ENCODE data around the gene CRYGD. TPM values are rescaled to one million over a fixed set of nuclear protein-coding genes. Genes with fewer than 3 reads are reported as not detected.
"Not testable (repeated sequence)": the region's sequence is repeated elsewhere in the genome, so short reads cannot be mapped to it uniquely, and the experiment has no call there.

Gene CRYGD
- total RNA-seq, 4 donors from 2014 or later, result not detected

- Histone ChIP-seq H3K4me1 (no peaks in the 10 kb centered on the region), H3K9me3 (no peaks in the 10 kb centered on the region), H3K27ac (no peak overlapping the region), H3K36me3 (no peaks in the 10 kb centered on the region), H3K4me3 (no peak overlapping the region), H3K27me3 (peaks cover 0 to 3% of the 10 kb centered on the region in 2 donors)
- intact Hi-C loops (cut with DNase I; ENCODE audit: low total_unique reads), result no loop called here
- no peak for DNase-seq
- no peak for TF ChIP-seq CTCF (IDR thresholded peaks at IDR 0.05)
- no peak for TF ChIP-seq POLR2A (IDR thresholded peaks at IDR 0.05)
Measured at GRCh38 chr2:208118918-208119317, 5.4 kb downstream of the CRYGD start.

- H3K4me3 ChIP-seq; H3K4me1 ChIP-seq; H3K27me3 ChIP-seq; intact Hi-C loops (cut with DNase I; ENCODE audit: low total_unique reads); H3K27ac ChIP-seq; H3K36me3 ChIP-seq; DNase-seq; H3K9me3 ChIP-seq: not testable (repeated sequence)
Measured at GRCh38 chr2:208117390-208117789, 6.9 kb downstream of the CRYGD start.

- DNase-seq, result no peak
- Histone ChIP-seq H3K9me3 (no peaks in the 10 kb centered on the region), H3K4me1 (no peaks in the 10 kb centered on the region), H3K36me3 (no peaks in the 10 kb centered on the region), H3K27ac (no peak overlapping the region), H3K27me3 (no peaks in the 10 kb centered on the region), H3K4me3 (no peak overlapping the region)
- intact Hi-C loops (cut with DNase I; ENCODE audit: low total_unique reads), result no loop called here
- TF ChIP-seq POLR2A (IDR thresholded peaks at IDR 0.05) (no peak), CTCF (IDR thresholded peaks at IDR 0.05) (no peak)
Measured at GRCh38 chr2:208112969-208113368, 11.4 kb downstream of the CRYGD start.

GRCh38 chr2:208112273-208112745, 12.0 kb downstream of the CRYGD start:
- H3K9me3 ChIP-seq; H3K27me3 ChIP-seq; intact Hi-C loops (cut with DNase I; ENCODE audit: low total_unique reads); H3K4me1 ChIP-seq; H3K27ac ChIP-seq; H3K36me3 ChIP-seq; DNase-seq: not testable (repeated sequence)
- H3K4me3 ChIP-seq, result peak overlapping the region in 1 of 2 donors; percentile 5

- Histone ChIP-seq H3K4me3 (no peak overlapping the region), H3K27me3 (no peaks in the 10 kb centered on the region), H3K36me3 (no peaks in the 10 kb centered on the region), H3K4me1 (no peaks in the 10 kb centered on the region), H3K27ac (no peak overlapping the region), H3K9me3 (no peaks in the 10 kb centered on the region)
- TF ChIP-seq POLR2A (IDR thresholded peaks at IDR 0.05) (no peak), CTCF (IDR thresholded peaks at IDR 0.05) (no peak)
- intact Hi-C loops (cut with DNase I; ENCODE audit: low total_unique reads), result no loop called here
- no peak for DNase-seq
Measured at GRCh38 chr2:208103616-208104015, 20.7 kb downstream of the CRYGD start.

GRCh38 chr2:208101716-208102631, 22.4 kb downstream of the CRYGD start:
- no peaks in the 10 kb centered on the region for H3K27me3 ChIP-seq
- intact Hi-C loops (cut with DNase I; ENCODE audit: low total_unique reads), result no loop called here
- H3K36me3 ChIP-seq, result no peaks in the 10 kb centered on the region
- H3K4me1 ChIP-seq, result no peaks in the 10 kb centered on the region
- H3K9me3 ChIP-seq, result no peaks in the 10 kb centered on the region
- no peak for TF ChIP-seq POLR2A (IDR thresholded peaks at IDR 0.05)
- TF ChIP-seq CTCF (IDR thresholded peaks at IDR 0.05), result no peak
- no peak overlapping the region for H3K4me3 ChIP-seq
- H3K27ac ChIP-seq, result no peak overlapping the region
- DNase-seq, result no peak

Measured in uterus (tissue), 4 donors.